ENCODE measurements around the gene TMEM63B.
"Not testable (repeated sequence)": the region's sequence is repeated elsewhere in the genome, so short reads cannot be mapped to it uniquely, and the experiment has no call there.

Gene TMEM63B

DNA sequence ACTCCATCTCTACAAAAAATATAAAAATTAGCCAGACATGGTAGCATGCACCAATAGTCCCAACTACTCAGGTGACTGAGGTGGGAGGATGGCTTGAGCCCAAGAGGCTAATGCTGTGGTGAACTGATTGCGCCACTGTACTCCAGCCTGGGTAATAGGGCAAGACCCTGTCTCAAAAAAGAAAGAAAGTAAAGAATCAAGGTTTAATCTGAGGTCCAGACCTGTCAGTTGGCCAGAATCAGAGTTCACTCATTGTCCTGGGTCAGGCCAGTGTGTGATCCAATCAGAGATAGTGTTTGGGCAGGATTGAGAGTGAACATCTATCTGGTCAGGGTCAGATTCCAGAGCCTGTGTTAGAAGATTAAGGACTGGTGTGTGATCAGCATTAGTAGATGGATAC is 15.5 kb downstream of the TMEM63B start:
- no peak overlapping the region for H3K27ac ChIP-seq (ENCODE audit: low read depth, low read length)
- no peak overlapping the region for H3K4me3 ChIP-seq (ENCODE audit: low read depth in 1 of 5, low read length in 5 of 5)
- no peaks in the 10 kb centered on the region for H3K4me1 ChIP-seq (ENCODE audit: control insufficient read depth in 5 of 5, insufficient read depth in 5 of 5, low read length in 5 of 5)
- peaks cover 5 to 84% (median 61%) of the 10 kb centered on the region in 5 donors for H3K36me3 ChIP-seq (ENCODE audit: control insufficient read depth in 5 of 5, insufficient read depth in 5 of 5, low read length in 5 of 5)
- H3K9me3 ChIP-seq (ENCODE audit: control insufficient read depth in 5 of 5, low read length in 5 of 5): no peaks in the 10 kb centered on the region
- no peak overlapping the region for H3K9ac ChIP-seq (ENCODE audit: low read length in 5 of 5)
- no peaks in the 10 kb centered on the region for H3K27me3 ChIP-seq (ENCODE audit: control insufficient read depth in 5 of 5, insufficient read depth in 4 of 5, low read length in 5 of 5)

DNA sequence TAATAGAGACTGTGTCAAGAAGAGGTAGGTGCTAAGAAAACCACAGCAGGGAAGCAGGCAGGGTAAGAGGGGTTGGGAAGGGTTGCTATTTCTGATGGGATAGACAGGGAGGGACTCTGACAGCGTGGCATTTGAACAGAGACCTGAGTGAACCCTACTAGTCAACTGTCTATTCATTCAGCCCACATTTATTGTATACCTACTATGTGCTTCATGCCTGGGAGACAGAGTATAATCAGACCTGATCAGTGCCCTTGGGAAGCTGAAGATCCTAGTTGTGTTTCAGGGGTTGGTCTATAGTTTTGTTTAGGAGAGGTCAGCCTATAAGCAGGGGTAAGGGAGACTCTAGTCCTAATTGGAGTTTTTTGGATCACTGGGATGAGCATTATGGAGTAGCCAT is 16.4 kb downstream of the TMEM63B start:
- Histone ChIP-seq H3K27ac (ENCODE audit: low read depth, low read length) (no peak overlapping the region), H3K4me1 (ENCODE audit: control insufficient read depth in 5 of 5, insufficient read depth in 5 of 5, low read length in 5 of 5) (no peaks in the 10 kb centered on the region), H3K4me3 (ENCODE audit: low read depth in 1 of 5, low read length in 5 of 5) (no peak overlapping the region), H3K36me3 (ENCODE audit: control insufficient read depth in 5 of 5, insufficient read depth in 5 of 5, low read length in 5 of 5) (peaks cover 5 to 87% (median 70%) of the 10 kb centered on the region in 5 donors), H3K9me3 (ENCODE audit: control insufficient read depth in 5 of 5, low read length in 5 of 5) (no peaks in the 10 kb centered on the region), H3K9ac (ENCODE audit: low read length in 5 of 5) (no peak overlapping the region), H3K27me3 (ENCODE audit: control insufficient read depth in 5 of 5, insufficient read depth in 4 of 5, low read length in 5 of 5) (no peaks in the 10 kb centered on the region)

DNA sequence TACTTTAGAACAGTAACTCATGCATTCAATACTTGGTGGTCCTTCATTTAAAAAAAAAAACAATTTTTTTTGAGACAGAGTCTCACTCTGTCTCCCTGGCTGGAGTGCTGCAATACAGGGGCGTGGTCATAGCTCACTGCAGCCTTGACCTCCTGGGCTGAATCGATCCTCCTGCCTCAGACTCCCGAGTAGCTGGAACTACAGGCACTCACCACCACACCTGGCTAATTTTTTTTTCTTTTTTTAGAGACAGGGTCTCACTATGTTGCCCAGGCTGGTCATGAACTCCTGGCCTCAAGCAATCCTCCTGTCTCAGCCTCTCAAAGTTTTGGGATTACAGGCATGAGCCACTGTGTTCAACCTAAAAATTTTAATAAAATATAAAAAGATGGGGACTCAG is 17.2 kb downstream of the TMEM63B start:
- H3K36me3 ChIP-seq (ENCODE audit: control insufficient read depth in 5 of 5, insufficient read depth in 5 of 5, low read length in 5 of 5): peaks cover 8 to 87% (median 72%) of the 10 kb centered on the region in 5 donors

DNA sequence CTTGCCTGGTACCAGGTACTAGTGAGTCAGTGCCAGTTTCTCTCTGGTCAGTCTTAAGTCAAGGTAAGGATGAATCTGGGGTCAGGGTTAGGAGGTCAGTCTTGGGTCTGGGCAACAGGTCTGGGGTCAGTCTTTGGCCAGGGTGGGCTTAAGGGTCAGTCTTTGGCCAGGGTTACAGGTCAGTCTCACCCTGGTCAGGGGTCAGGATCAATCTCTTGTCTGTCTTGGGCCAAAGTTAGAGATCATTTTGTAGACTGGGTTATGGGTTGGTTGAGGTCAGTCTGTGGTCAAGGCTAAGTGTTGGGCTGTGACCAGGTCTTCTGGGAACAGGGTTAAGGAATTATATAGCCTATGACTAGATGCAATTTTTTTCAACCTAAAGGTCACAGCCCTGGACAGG is 18.5 kb downstream of the TMEM63B start:
- Histone ChIP-seq H3K4me3 (ENCODE audit: low read depth in 1 of 5, low read length in 5 of 5) (no peak overlapping the region), H3K4me1 (ENCODE audit: control insufficient read depth in 5 of 5, insufficient read depth in 5 of 5, low read length in 5 of 5) (no peaks in the 10 kb centered on the region), H3K27me3 (ENCODE audit: control insufficient read depth in 5 of 5, insufficient read depth in 4 of 5, low read length in 5 of 5) (no peaks in the 10 kb centered on the region), H3K9ac (ENCODE audit: low read length in 5 of 5) (no peak overlapping the region), H3K27ac (ENCODE audit: low read depth, low read length) (no peak overlapping the region), H3K9me3 (ENCODE audit: control insufficient read depth in 5 of 5, low read length in 5 of 5) (no peaks in the 10 kb centered on the region), H3K36me3 (ENCODE audit: control insufficient read depth in 5 of 5, insufficient read depth in 5 of 5, low read length in 5 of 5) (peaks cover 8 to 86% (median 66%) of the 10 kb centered on the region in 5 donors)

More for the DNA sequence above, 17.2 kb downstream of the TMEM63B start:
- H3K4me3 ChIP-seq (ENCODE audit: low read depth in 1 of 5, low read length in 5 of 5); H3K9ac ChIP-seq (ENCODE audit: low read length in 5 of 5); H3K4me1 ChIP-seq (ENCODE audit: control insufficient read depth in 5 of 5, insufficient read depth in 5 of 5, low read length in 5 of 5); H3K27me3 ChIP-seq (ENCODE audit: control insufficient read depth in 5 of 5, insufficient read depth in 4 of 5, low read length in 5 of 5); H3K9me3 ChIP-seq (ENCODE audit: control insufficient read depth in 5 of 5, low read length in 5 of 5); H3K27ac ChIP-seq (ENCODE audit: low read depth, low read length): not testable (repeated sequence)

DNA sequence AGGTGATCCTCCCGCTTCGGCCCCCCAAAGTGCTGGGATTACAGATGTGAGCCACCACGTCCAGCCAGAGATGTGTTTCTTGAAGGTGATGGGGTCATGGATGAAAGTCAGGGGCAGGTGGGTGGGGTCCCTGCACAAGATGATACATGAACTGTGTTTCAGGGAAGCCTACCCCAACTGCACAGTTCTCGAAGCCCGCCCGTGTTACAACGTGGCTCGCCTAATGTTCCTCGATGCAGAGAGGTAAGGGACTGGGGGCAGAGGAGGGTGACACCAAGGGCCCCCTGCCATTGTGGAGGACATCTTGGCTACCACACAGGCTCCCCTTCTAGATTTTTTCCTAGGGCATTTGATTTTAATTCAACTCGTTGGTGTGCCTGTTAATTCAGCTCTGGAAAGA is 19.3 kb downstream of the TMEM63B start:
- H3K9me3 ChIP-seq (ENCODE audit: control insufficient read depth in 5 of 5, low read length in 5 of 5): no peaks in the 10 kb centered on the region
- H3K4me3 ChIP-seq (ENCODE audit: low read depth in 1 of 5, low read length in 5 of 5): no peak overlapping the region
- H3K27me3 ChIP-seq (ENCODE audit: control insufficient read depth in 5 of 5, insufficient read depth in 4 of 5, low read length in 5 of 5): no peaks in the 10 kb centered on the region
- peaks cover 0 to 3% (median 2%) of the 10 kb centered on the region in 5 donors for H3K4me1 ChIP-seq (ENCODE audit: control insufficient read depth in 5 of 5, insufficient read depth in 5 of 5, low read length in 5 of 5)
- H3K27ac ChIP-seq (ENCODE audit: low read depth, low read length): no peak overlapping the region
- H3K36me3 ChIP-seq (ENCODE audit: control insufficient read depth in 5 of 5, insufficient read depth in 5 of 5, low read length in 5 of 5): peaks cover 8 to 78% (median 58%) of the 10 kb centered on the region in 5 donors
- peak overlapping the region in 1 of 5 donors; percentile 10 for H3K9ac ChIP-seq (ENCODE audit: low read length in 5 of 5)

DNA sequence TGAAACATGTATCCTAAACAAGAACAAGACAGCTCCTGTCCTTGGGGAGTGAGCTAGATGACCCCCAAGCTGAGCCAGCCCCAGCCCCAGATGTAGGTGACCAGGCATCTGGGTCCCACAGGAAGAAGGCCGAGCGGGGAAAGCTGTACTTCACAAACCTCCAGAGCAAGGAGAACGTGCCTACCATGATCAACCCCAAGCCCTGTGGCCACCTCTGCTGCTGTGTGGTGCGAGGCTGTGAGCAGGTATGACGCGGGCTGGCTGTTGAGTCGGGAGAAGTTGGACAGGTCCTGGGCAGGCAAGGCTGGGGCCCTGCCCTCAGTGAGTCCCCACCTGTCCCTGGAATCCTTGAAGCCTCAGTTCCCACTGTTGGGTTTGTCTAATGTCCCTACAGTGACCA is 19.9 kb downstream of the TMEM63B start:
- no peaks in the 10 kb centered on the region for H3K27me3 ChIP-seq (ENCODE audit: control insufficient read depth in 5 of 5, insufficient read depth in 4 of 5, low read length in 5 of 5)
- H3K4me1 ChIP-seq (ENCODE audit: control insufficient read depth in 5 of 5, insufficient read depth in 5 of 5, low read length in 5 of 5): peaks cover 0 to 6% (median 5%) of the 10 kb centered on the region in 5 donors
- no peak overlapping the region for H3K27ac ChIP-seq (ENCODE audit: low read depth, low read length)
- no peak overlapping the region for H3K4me3 ChIP-seq (ENCODE audit: low read depth in 1 of 5, low read length in 5 of 5)
- peak overlapping the region in 1 of 5 donors; percentile 10 for H3K9ac ChIP-seq (ENCODE audit: low read length in 5 of 5)
- H3K36me3 ChIP-seq (ENCODE audit: control insufficient read depth in 5 of 5, insufficient read depth in 5 of 5, low read length in 5 of 5): peaks cover 8 to 76% (median 58%) of the 10 kb centered on the region in 5 donors
- no peaks in the 10 kb centered on the region for H3K9me3 ChIP-seq (ENCODE audit: control insufficient read depth in 5 of 5, low read length in 5 of 5)

DNA sequence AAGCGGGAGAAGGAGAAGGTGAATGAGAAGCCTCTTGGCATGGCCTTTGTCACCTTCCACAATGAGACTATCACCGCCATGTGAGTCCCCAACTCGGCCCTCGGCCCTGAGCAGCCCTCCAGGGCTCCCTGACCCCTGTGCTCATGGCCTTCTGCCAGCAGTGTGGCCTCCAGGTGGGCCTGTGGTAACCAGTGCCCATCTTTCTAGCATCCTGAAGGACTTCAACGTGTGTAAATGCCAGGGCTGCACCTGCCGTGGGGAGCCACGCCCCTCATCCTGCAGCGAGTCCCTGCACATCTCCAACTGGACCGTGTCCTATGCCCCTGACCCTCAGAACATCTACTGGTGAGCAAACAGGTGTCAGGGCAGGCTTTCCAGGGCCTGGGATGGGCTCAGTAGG is 21.0 kb downstream of the TMEM63B start:
- Histone ChIP-seq H3K9me3 (ENCODE audit: control insufficient read depth in 5 of 5, low read length in 5 of 5) (no peaks in the 10 kb centered on the region), H3K27ac (ENCODE audit: low read depth, low read length) (no peak overlapping the region), H3K9ac (ENCODE audit: low read length in 5 of 5) (no peak overlapping the region), H3K36me3 (ENCODE audit: control insufficient read depth in 5 of 5, insufficient read depth in 5 of 5, low read length in 5 of 5) (peaks cover 3 to 76% (median 62%) of the 10 kb centered on the region in 5 donors), H3K4me3 (ENCODE audit: low read depth in 1 of 5, low read length in 5 of 5) (no peak overlapping the region), H3K4me1 (ENCODE audit: control insufficient read depth in 5 of 5, insufficient read depth in 5 of 5, low read length in 5 of 5) (peaks cover 0 to 6% (median 5%) of the 10 kb centered on the region in 5 donors), H3K27me3 (ENCODE audit: control insufficient read depth in 5 of 5, insufficient read depth in 4 of 5, low read length in 5 of 5) (no peaks in the 10 kb centered on the region)

DNA sequence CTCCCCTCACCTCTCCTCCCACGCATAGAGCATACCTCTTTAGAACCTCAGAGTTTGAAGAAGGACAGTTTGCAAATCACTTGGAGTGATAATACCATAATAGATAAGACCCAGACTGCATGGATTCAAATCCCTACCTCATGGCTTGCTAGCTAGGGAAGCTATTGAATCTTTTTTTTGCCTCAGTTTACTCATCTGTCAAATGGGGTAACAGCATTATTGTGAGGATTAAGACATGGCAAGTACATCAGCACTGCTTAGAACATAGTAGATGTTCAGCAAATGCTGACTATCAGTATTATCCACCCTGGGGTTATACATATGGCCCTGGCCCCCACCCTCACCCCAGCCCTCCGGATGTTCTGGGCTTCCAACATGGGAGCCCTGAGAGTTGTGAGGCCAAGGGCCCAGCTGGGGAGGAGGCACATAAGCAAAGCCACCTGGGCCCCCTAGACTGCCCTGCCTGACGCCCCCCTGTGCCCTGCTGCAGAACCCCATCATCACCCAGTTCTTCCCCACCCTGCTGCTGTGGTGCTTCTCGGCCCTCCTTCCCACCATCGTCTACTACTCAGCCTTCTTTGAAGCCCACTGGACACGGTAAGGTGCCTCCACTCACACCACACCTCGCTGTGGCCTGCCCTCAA is 22.1 kb downstream of the TMEM63B start:
- Histone ChIP-seq H3K4me1 (ENCODE audit: control insufficient read depth in 5 of 5, insufficient read depth in 5 of 5, low read length in 5 of 5) (peaks cover 0 to 6% (median 5%) of the 10 kb centered on the region in 5 donors), H3K27ac (ENCODE audit: low read depth, low read length) (no peak overlapping the region), H3K4me3 (ENCODE audit: low read depth in 1 of 5, low read length in 5 of 5) (no peak overlapping the region), H3K9me3 (ENCODE audit: control insufficient read depth in 5 of 5, low read length in 5 of 5) (no peaks in the 10 kb centered on the region), H3K27me3 (ENCODE audit: control insufficient read depth in 5 of 5, insufficient read depth in 4 of 5, low read length in 5 of 5) (no peaks in the 10 kb centered on the region), H3K9ac (ENCODE audit: low read length in 5 of 5) (no peak overlapping the region), H3K36me3 (ENCODE audit: control insufficient read depth in 5 of 5, insufficient read depth in 5 of 5, low read length in 5 of 5) (peaks cover 3 to 71% (median 54%) of the 10 kb centered on the region in 5 donors)

DNA sequence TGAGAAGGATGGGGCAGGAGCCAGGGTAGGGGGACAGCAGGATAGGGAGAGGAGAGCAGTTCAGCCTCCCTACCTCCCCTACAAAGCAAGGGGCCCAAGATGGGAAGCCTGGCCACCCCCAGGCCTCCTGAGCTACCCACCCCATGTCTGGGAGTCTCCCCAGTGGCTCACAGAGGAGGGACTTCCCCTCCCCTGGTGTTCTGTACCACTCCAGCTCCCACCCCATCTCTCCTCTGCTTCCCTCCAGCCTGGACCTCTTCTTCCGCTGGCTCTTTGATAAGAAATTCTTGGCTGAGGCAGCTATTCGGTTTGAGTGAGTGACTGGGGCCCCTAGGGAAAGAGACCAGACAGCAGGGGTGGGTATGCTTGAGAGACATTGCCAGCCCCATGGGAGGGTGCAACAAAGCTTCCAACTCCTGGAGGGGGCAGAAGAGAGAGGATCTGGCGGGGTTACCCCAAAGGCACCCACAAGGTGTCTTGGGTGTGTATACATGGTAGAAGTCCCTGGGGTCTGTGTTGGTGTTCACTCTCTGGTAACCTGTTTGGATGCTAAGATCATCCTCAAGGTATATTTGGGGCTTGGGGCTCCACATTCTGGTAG is 23.1 kb downstream of the TMEM63B start:
- Histone ChIP-seq H3K27me3 (ENCODE audit: control insufficient read depth in 5 of 5, insufficient read depth in 4 of 5, low read length in 5 of 5) (no peaks in the 10 kb centered on the region), H3K4me3 (ENCODE audit: low read depth in 1 of 5, low read length in 5 of 5) (no peak overlapping the region), H3K9me3 (ENCODE audit: control insufficient read depth in 5 of 5, low read length in 5 of 5) (no peaks in the 10 kb centered on the region), H3K4me1 (ENCODE audit: control insufficient read depth in 5 of 5, insufficient read depth in 5 of 5, low read length in 5 of 5) (peaks cover 0 to 6% (median 5%) of the 10 kb centered on the region in 5 donors), H3K36me3 (ENCODE audit: control insufficient read depth in 5 of 5, insufficient read depth in 5 of 5, low read length in 5 of 5) (peaks cover 3 to 69% (median 55%) of the 10 kb centered on the region in 5 donors), H3K27ac (ENCODE audit: low read depth, low read length) (no peak overlapping the region), H3K9ac (ENCODE audit: low read length in 5 of 5) (no peak overlapping the region)

DNA sequence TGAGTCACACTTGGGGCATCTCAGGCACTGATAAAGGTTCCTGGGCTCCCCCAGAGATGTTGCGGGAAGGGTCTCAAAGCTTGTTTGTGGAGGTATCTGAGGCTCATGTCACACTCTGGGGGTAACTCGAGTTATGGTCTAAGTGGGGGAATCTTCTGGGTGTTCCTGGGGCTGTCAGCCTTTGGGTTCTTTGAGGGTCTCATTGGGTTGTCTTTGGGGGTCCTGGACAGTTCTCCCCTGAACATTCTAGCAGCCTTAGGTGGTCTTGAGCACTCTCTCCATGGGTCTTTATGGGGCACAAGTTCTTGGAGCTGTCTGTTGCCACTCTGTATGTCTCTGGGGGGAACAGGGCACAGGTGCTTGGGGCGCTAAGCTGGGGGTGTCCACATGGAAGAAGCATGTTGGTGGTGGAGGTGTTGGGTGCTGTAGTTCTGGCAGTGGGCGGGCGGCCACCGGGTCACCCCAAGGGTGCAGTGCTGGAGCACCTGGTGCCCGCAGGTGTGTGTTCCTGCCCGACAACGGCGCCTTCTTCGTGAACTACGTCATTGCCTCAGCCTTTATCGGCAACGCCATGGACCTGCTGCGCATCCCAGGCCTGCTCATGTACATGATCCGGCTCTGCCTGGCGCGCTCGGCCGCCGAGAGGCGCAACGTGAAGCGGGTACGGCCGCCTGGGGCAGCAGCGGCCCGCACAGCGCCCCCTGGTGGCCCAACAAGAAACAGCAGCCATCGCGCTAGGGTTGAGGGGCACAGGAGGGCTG is 24.2 kb downstream of the TMEM63B start:
- no peaks in the 10 kb centered on the region for H3K9me3 ChIP-seq (ENCODE audit: control insufficient read depth in 5 of 5, low read length in 5 of 5)
- peaks cover 0 to 6% (median 6%) of the 10 kb centered on the region in 5 donors for H3K4me1 ChIP-seq (ENCODE audit: control insufficient read depth in 5 of 5, insufficient read depth in 5 of 5, low read length in 5 of 5)
- H3K9ac ChIP-seq (ENCODE audit: low read length in 5 of 5): no peak overlapping the region
- H3K4me3 ChIP-seq (ENCODE audit: low read depth in 1 of 5, low read length in 5 of 5): no peak overlapping the region
- peaks cover 3 to 60% (median 48%) of the 10 kb centered on the region in 5 donors for H3K36me3 ChIP-seq (ENCODE audit: control insufficient read depth in 5 of 5, insufficient read depth in 5 of 5, low read length in 5 of 5)
- no peak overlapping the region for H3K27ac ChIP-seq (ENCODE audit: low read depth, low read length)
- H3K27me3 ChIP-seq (ENCODE audit: control insufficient read depth in 5 of 5, insufficient read depth in 4 of 5, low read length in 5 of 5): no peaks in the 10 kb centered on the region
